ENCODE results near the gene CKAP4.

DNA sequence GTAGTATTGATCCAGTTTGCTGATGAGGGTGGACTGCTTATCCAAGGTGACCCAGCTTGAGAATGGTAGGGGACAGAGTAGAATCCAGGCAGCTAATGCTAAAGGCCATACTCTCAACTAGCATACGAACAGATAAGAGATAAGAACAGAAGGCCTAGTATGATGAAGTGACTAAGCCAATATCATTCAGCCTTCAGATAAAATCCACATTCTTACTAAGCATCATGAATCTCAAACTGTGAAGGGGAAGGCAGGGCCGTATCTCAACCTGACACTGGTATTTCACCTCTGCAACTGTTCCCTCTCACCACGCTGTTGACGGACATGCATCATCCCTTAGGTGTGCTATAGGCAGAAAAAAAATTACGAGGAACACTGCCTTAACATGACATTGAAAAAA, 8.1 kb upstream of the CKAP4 start:
- TF ChIP-seq CTBP1 (IDR thresholded peaks at IDR 0.05; ENCODE audit: borderline replicate concordance): no peak
- TF ChIP-seq SP1 (IDR thresholded peaks at IDR 0.05): no peak
- no peak for TF ChIP-seq TARDBP (IDR thresholded peaks at IDR 0.05)
- no peak for TF ChIP-seq FOXM1 (IDR thresholded peaks at IDR 0.05; ENCODE audit: borderline replicate concordance)

Data from HEK293T (cell line).